Ascending aorta (tissue), 2 donors: ENCODE measurements around the gene JAKMIP1. TPM values are rescaled to one million over a fixed set of nuclear protein-coding genes. Genes with fewer than 3 reads are reported as not detected.

ENCODE experiments used
- DNase-seq, 2 donors: peaks; one replicate each; pipeline ENCODE4 v3.0.0-alpha.2; 2019; ENCODE audit warnings: low spot score in 2 of 2
- H3K27ac ChIP-seq, 2 donors: fragments of 200-600 bp; sonication (generic); one replicate each; pipeline ENCODE4 v1.5.1; 2016 to 2017; ENCODE audit warnings: mild to moderate bottlenecking in 1 of 2
- H3K27me3 ChIP-seq: fragments of 200-600 bp; sonication (generic); one replicate; pipeline ENCODE4 v1.5.1; 2017
- H3K36me3 ChIP-seq, 2 donors: fragments of 200-600 bp; sonication (generic); one replicate each; pipeline ENCODE4 v1.5.1; 2016
- H3K4me1 ChIP-seq, 2 donors: fragments of 200-600 bp; sonication (generic); one replicate each; pipeline ENCODE4 v1.5.1; 2016 to 2017; ENCODE audit warnings: mild to moderate bottlenecking in 1 of 2
- H3K4me3 ChIP-seq, 2 donors: fragments of 200-600 bp; sonication (generic); one replicate each; pipeline ENCODE4 v1.5.1; 2016 to 2017; ENCODE audit warnings: mild to moderate bottlenecking in 1 of 2
- H3K9me3 ChIP-seq, 2 donors: fragments of 200-600 bp; sonication (generic); one replicate each; pipeline ENCODE4 v1.5.1; 2016
- CTCF ChIP-seq, 3 experiments: fragments of 200-600 bp in 2 of 3; fragments of 450-650 bp in 1 of 3; sonication (generic) in 2 of 3; IDR thresholded peaks; one replicate each; pipeline ENCODE4 v1.5.1; 2016 to 2019; ENCODE audit warnings: antibody characterized with exemption in 3 of 3, mild to moderate bottlenecking in 1 of 3, moderate library complexity in 1 of 3
- intact Hi-C: fragments of 100-400 bp; cut with DNase I; formaldehyde crosslinking; loops from one replicate; pipeline ENCODE4 v1.15.1; 2023
- total RNA-seq: library from RNA; depleted of rRNA; stranded (reverse); fragments of >200 nt; gene quantifications from one replicate; pipeline ENCODE4 v1.1.0, GENCODE V29; 2016

The JAKMIP1 gene
- total RNA-seq, 1 donor from 2014 or later, result not detected

- Histone ChIP-seq H3K27me3 (no peaks in the 10 kb centered on the region), H3K27ac (no peak overlapping the region), H3K4me1 (no peaks in the 10 kb centered on the region), H3K9me3 (no peaks in the 10 kb centered on the region), H3K36me3 (no peaks in the 10 kb centered on the region), H3K4me3 (no peak overlapping the region)
- intact Hi-C loops, result no loop called here
- DNase-seq, result no peak
- no peak for TF ChIP-seq CTCF (IDR thresholded peaks at IDR 0.05)
Observed at GRCh38 chr4:6116696-6117285, 83.6 kb downstream of the JAKMIP1 start.

GRCh38 chr4:6115746-6116586 is 84.4 kb downstream of the JAKMIP1 start:
- Histone ChIP-seq H3K27ac (no peak overlapping the region), H3K27me3 (no peaks in the 10 kb centered on the region), H3K36me3 (no peaks in the 10 kb centered on the region), H3K4me1 (no peaks in the 10 kb centered on the region), H3K4me3 (no peak overlapping the region), H3K9me3 (no peaks in the 10 kb centered on the region)
- intact Hi-C loops, result no loop called here
- DNase-seq, result no peak
- TF ChIP-seq CTCF (IDR thresholded peaks at IDR 0.05), result no peak

- no peak for TF ChIP-seq CTCF (IDR thresholded peaks at IDR 0.05)
- no peak for DNase-seq
- intact Hi-C loops, result no loop called here
- H3K27me3 ChIP-seq, result no peaks in the 10 kb centered on the region
- no peak overlapping the region for H3K4me3 ChIP-seq
- H3K4me1 ChIP-seq, result no peaks in the 10 kb centered on the region
- no peak overlapping the region for H3K27ac ChIP-seq
- H3K9me3 ChIP-seq, result no peaks in the 10 kb centered on the region
- H3K36me3 ChIP-seq, result no peaks in the 10 kb centered on the region
Observed at GRCh38 chr4:6115342-6115741, 85.0 kb downstream of the JAKMIP1 start.

- no peaks in the 10 kb centered on the region for H3K36me3 ChIP-seq
- H3K27ac ChIP-seq, result no peak overlapping the region
- H3K4me3 ChIP-seq, result no peak overlapping the region
- H3K4me1 ChIP-seq, result no peaks in the 10 kb centered on the region
- no peaks in the 10 kb centered on the region for H3K9me3 ChIP-seq
- no peak for DNase-seq
- no peaks in the 10 kb centered on the region for H3K27me3 ChIP-seq
- TF ChIP-seq CTCF (IDR thresholded peaks at IDR 0.05), result no peak
- intact Hi-C loops, result no loop called here
Observed at GRCh38 chr4:6114601-6115000, 85.7 kb downstream of the JAKMIP1 start.

GRCh38 chr4:6114181-6114580 is 86.2 kb downstream of the JAKMIP1 start:
- no peak overlapping the region for H3K27ac ChIP-seq
- H3K9me3 ChIP-seq, result no peaks in the 10 kb centered on the region
- no peak for DNase-seq
- no peak for TF ChIP-seq CTCF (IDR thresholded peaks at IDR 0.05)
- intact Hi-C loops, result no loop called here
- H3K4me1 ChIP-seq, result no peaks in the 10 kb centered on the region
- no peak overlapping the region for H3K4me3 ChIP-seq
- H3K36me3 ChIP-seq, result no peaks in the 10 kb centered on the region
- no peaks in the 10 kb centered on the region for H3K27me3 ChIP-seq
